IPS DF 19.7 (cell line): Measurements from ENCODE around the gene NXPH2.
"Not testable (repeated sequence)": the region's sequence is repeated elsewhere in the genome, so short reads cannot be mapped to it uniquely, and the experiment has no call there.

Experiments used
- DNase-seq: peaks from one replicate; pipeline ENCODE4 v3.0.0-alpha.2; 2013; ENCODE audit warnings: low read depth, low spot score

NXPH2 gene

GRCh38 chr2:138757384-138757783 lies 22.8 kb downstream of the NXPH2 start:
- no peak for DNase-seq

DNA sequence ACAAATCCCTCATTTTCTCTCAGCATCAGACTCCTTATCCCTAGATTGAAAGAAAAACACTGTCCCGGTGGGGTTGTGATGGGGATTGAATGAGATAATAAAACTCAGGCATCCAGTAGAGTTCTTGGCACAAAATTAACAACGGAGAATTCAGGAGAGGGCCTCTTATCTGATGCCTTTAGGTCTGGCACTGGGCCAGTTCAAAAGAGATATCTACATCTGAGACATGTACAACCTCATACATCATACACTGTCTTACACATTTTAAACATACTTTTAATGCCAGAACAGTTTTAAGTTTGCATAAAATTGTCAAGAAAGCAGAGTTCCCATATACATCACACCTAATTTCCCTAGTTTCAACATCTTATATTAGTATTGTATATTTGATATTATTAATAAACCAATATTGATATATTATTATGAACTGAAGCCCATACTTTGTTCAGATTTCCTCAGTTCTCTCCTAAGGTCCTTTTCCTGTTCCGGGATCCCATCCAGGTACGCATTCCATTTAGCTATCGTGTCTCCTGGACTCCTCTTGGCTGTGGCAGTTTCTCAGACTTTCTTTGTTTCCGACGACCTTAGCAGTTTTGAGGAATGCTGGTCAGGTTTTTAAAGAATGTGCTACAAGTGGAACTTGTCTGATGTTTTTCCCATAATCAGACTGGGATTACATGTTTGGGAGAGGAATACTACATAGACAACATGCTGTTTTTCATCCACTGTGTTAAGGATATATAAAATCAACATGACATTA lies 27.8 kb downstream of the NXPH2 start:
- DNase-seq, result no peak

- no peak for DNase-seq
Measured at GRCh38 chr2:138744713-138745112, 35.5 kb downstream of the NXPH2 start.

DNA sequence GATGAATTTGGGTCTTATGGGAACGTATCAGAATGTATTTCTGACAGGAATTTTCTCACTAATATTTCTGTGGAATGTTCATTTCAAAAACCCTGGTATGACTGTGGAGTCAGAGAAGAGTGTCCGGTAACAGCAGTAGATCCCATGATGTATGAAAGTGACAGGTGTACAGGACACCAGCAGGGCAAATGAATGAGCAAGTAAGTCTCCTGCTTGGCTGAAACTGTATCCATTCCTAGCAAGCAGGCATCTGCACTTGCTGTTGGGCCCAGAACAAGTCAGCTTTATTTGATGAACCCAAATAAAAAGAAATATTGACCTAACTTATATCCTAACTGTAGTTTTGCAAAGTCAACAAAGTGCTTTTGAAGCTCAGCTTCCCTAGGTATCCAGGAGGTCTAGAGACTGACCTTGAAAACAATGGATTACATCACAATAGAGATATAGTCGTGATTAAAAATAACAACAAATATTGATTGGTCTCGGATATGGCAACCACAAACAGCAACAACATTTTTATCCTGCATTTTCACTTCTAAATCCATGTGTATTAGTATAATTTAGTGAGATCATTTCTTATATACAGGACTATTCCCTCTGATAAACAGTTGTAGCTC lies 37.6 kb downstream of the NXPH2 start:
- DNase-seq, result no peak

- DNase-seq, result no peak
Measured at GRCh38 chr2:138741851-138742250, 38.3 kb downstream of the NXPH2 start.

DNA sequence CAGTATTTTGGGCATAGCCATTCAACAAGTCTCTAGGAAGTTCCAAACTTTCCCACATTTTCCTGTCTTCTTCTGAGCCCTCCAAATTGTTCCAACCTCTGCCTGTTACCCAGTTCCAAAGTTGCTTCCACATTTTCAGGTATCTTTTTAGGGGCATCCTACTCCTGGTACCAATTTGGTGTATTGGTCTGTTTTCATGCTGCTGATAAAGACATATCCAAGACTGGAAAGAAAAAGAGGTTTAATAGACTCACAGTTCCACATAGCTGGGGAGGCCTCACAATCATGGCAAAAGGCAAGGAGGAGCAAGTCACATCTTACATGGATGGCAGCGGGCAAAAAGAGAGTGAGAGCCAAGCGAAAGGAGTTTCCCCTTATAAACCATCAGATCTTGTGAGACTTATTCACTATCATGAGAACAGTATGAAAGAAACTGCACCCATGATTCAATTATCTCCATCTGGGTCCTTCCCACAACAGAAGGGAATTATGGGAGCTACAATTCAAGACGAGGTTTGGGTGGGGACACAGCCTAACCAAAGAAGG lies 43.1 kb downstream of the NXPH2 start:
- DNase-seq, result not testable (repeated sequence)

- no peak for DNase-seq
Measured at GRCh38 chr2:138732651-138733050, 47.5 kb downstream of the NXPH2 start.

DNA sequence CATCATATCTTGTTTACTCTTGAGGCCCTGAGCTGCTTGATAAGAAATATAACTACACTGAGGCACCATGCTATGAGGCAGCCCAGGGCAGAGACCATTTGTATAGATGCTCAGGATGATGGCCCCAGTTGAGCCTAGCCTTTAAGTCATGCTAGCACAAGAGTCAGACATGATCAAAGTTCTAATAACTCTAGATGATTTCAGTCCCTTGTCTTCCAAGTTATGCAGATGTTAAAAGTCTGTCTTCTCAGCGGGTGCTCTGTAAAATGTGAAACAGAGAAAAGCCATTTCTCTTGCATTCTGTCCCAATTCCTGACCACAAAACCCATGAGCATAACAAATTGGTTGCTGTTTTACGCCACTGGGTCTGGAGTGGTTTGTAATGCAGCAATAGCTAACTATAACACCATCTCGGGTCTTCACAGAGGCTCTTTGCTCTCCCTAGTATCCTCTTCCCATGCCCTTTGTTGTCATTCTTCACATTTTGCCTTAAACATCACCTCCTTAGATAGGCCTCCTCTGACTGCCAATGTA lies 49.6 kb downstream of the NXPH2 start:
- DNase-seq, result no peak

DNA sequence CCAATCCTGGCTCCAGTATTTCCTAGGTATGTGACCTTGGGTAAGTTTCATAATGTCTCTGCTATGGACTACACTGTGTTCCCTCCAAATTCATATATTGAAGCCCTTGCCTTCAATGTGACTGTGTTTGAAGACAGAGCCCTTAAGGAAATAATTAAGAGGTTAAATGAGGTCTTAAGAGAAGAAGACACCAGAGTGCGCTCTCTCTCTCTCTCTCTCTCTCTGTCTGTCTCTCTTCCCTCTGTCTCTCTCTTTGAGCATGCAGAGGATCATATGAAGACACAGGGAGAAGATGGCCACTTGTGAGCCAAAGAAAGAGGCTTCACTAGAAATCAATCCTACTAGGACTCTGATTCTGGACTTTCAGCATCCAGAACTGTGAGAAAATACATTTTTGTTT lies 52.2 kb downstream of the NXPH2 start:
- DNase-seq, result no peak

DNA sequence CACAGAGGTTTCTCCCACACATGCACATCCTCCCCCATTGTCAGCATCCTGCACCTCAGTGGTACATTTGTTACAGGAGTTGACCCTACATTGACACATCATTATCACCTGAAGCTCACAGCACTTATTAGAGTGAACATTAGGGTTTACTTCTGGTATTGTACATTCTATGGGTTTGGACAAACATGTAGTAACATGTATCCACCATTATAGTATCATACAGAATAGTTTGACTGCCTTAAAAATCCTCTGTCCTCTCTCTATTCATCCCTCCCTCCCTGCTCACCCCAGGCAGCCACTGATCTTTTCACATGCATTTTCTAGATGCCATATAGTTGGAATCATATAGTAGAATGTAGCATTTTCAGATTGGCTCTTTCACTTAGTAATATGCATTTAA lies 53.5 kb downstream of the NXPH2 start:
- no peak for DNase-seq

DNA sequence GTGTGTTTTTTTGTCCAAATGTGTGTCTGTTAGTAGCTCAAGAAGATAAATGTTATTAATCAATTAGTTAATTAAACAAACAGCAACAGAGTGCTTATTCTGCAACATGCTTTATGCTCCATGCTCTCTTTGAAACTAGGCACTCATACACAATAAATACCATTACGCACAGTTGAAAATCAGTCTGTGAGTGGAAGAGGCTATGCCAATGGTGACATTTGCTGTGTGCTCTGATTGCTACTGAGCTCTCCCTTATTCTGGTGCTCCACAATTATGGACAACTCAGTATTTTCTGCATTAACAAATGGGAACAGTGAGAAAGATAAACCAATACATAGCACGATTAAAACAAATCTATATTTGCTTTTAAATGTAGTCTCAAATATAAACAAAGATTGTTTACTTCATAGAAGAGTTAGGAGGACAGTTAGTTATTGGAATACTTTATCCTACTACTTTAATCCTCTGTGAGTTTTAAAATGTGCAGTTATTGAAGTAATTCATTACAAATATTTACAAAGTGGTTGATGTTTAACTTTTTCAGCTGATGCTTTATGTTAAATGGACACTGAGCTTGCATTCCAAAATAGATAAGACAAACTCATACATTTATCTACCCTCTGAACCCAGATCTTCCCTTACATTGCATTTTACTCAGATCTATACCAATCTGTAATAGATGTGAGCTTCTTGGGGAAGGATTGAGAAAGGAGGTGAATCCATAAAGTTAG lies 55.3 kb downstream of the NXPH2 start:
- DNase-seq, result no peak

DNA sequence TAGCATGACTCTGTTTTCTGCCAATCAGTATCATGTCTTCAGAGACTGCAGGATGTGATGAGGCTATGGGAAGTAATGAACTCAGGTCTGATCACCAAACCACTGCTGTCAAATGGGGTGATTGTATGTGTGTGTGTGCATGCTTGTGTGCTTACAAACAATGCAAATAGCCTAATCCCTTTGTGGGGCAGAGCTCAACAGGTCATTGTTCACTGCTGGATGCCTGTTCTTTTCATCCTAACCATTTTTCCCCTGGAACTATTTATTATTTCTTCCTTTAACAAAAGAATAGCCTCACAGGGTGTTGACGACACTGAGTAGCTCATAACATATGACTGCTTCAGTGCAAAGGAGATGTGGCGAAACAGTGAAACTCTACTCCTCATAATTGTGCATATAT lies 55.9 kb downstream of the NXPH2 start:
- no peak for DNase-seq

- no peak for DNase-seq
Measured at GRCh38 chr2:138723196-138723987, 56.8 kb downstream of the NXPH2 start.

- no peak for DNase-seq
Measured at GRCh38 chr2:138722316-138722715, 57.9 kb downstream of the NXPH2 start.

DNA sequence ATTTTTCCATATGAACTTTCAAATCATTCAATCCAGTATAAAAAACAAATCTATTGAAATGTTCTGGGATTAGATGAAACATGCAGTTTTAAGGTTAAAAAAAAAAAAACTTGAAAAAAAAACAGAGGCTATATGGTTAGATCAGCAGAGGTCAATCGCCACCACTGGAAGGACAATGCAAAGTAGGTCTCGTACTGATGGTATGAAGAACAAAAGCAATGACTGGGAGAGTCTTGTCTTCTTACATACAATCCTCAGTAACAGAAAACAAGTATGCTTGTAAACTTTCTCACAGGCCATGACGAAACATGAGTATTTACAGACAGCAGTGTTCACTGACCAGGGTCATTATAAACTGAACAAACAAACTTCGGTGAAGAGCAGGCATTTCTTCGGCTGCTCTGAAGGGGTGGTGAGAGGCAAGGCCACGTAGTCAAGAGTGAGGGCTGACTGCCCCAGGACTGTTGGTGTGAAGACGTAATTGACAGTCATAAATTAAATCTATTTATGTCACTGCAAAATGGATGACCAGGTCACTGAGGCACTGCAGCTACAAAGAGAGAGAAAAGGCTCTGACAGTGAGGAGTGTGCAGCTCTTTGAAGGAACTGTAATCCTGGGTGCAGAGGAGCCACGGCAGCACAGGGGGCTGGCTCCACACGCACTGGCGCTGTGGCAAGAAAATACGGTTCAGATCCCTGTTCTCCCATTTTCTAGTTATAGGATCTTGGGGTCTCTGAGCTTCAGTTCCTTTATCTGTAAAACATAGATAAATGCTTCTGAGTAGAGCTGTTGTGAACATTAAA lies 60.0 kb downstream of the NXPH2 start:
- DNase-seq, result no peak

DNA sequence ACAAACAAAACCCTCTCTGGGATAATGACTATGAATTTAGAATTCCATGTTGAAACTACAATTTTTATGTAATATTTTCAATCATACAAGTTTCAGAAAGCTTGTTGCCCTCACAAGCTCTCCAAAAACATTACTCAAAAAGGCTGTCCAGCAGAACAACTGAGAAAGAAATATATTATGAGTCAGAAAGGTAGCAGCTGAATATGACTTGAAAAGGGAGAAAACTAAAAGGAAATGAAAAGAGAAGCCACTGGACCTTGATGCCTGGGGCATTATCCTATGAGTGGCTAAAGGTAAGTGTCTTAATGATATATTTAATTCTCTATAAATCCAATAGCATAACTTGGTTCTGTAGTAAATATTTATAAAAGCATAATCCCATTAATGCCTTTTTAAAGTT lies 61.8 kb downstream of the NXPH2 start:
- DNase-seq, result no peak

DNA sequence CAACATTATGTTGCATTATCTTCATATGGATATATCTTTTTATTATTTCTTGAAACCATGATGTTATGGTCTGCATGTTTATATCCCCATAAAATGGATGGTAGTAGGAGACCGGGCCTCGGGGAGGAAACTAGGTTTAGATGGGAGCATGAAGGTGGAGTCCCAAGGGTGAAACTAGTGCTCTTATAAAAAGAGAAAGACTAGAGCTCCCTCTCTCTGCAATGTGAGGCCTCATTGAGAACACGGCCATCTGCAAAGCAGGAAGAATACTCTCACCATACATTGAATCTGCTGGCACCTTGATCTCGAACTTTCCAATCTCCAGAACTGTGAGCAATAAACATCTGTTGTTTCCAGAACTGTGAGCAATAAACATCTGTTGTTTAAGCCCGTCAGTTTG lies 64.0 kb downstream of the NXPH2 start:
- DNase-seq, result no peak

GRCh38 chr2:138713504-138713903 lies 66.7 kb downstream of the NXPH2 start:
- DNase-seq, result no peak

- DNase-seq, result no peak
Measured at GRCh38 chr2:138713069-138713496, 67.1 kb downstream of the NXPH2 start.

DNA sequence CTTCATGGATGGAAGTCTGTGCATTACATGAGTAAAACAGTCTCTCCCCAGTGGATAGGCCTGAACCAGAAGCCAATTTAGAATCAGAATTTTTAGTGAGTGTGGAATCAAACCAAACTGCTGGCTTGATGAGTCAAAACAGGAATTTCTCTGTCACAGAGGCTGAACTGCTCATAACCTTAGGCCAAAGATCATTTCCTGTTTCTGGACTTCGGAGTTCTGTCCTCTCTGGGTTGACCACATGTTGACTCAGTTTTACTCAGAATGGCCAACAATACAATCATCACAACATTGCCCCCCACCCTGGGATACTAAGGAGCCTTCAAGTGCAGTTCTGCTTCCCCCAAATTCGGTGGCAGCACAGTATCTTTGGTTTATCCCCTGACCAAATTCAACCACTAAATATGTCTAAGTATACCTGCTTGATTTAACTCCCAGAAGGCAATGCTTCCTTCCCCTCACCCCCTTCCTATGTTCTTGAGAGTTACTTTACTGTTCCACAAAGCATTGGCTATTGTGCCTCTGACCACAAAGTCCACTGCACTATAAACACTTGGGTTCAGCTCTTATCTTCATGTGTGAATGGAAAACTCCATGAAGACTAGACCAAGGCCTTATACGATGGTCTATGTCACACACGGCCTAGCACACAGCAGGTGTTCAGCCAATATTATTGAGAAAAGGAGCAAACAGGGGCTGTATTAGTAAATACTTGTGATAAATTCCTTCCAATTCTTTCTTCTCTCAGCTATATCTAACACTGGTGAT lies 67.8 kb downstream of the NXPH2 start:
- DNase-seq, result no peak
